Mucosa of stomach (tissue), 1 donor: ENCODE results near the gene OR10P1.
"Not testable (repeated sequence)": the region's sequence is repeated elsewhere in the genome, so short reads cannot be mapped to it uniquely, and the experiment has no call there.

Experiments
- H3K27me3 ChIP-seq: one replicate; pipeline ENCODE4 v1.7.0; 2013; ENCODE audit warnings: mild to moderate bottlenecking, low read length; ENCODE audit not compliant: control insufficient read depth, insufficient read depth
- H3K36me3 ChIP-seq: one replicate; pipeline ENCODE4 v1.7.0; 2013; ENCODE audit warnings: low read length; ENCODE audit not compliant: control insufficient read depth, insufficient read depth
- H3K4me1 ChIP-seq: one replicate; pipeline ENCODE4 v1.7.0; 2013; ENCODE audit warnings: mild to moderate bottlenecking, low read length; ENCODE audit not compliant: control insufficient read depth, insufficient read depth
- H3K4me3 ChIP-seq: one replicate; pipeline ENCODE4 v1.7.0; 2013; ENCODE audit warnings: low read length
- H3K9ac ChIP-seq: one replicate; pipeline ENCODE4 v1.7.0; 2013; ENCODE audit warnings: mild to moderate bottlenecking, low read length, moderate library complexity
- H3K9me3 ChIP-seq: one replicate; pipeline ENCODE4 v1.7.0; 2013; ENCODE audit warnings: mild to moderate bottlenecking, low read length, moderate library complexity; ENCODE audit not compliant: control insufficient read depth
- donor health status: Pancreatic carcinoma.

Gene OR10P1, protein sequence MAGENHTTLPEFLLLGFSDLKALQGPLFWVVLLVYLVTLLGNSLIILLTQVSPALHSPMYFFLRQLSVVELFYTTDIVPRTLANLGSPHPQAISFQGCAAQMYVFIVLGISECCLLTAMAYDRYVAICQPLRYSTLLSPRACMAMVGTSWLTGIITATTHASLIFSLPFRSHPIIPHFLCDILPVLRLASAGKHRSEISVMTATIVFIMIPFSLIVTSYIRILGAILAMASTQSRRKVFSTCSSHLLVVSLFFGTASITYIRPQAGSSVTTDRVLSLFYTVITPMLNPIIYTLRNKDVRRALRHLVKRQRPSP

GRCh38 chr12:55636853-55637252, at the start of gene OR10P1:
TSS of gene OR10P1 (plus strand) at chr12:55636892. CDS start at chr12:55636892, 0 bp downstream.
- Histone ChIP-seq H3K4me1 (no peaks in the 10 kb centered on the region), H3K4me3 (no peak within 1 kb of the TSS), H3K9me3 (no peaks in the 10 kb centered on the region), H3K9ac (no peak within 1 kb of the TSS), H3K27me3 (peaks cover 9% of the 10 kb centered on the region), H3K36me3 (no peaks in the 10 kb centered on the region)

GRCh38 chr12:55590152-55590551, 46.5 kb upstream of the OR10P1 start:
- H3K4me1 ChIP-seq, H3K9ac ChIP-seq, H3K27me3 ChIP-seq, H3K9me3 ChIP-seq, H3K36me3 ChIP-seq, H3K4me3 ChIP-seq: not testable (repeated sequence)

- Histone ChIP-seq H3K9ac (no peak overlapping the region), H3K36me3 (no peaks in the 10 kb centered on the region), H3K4me1 (no peaks in the 10 kb centered on the region), H3K27me3 (no peaks in the 10 kb centered on the region), H3K4me3 (no peak overlapping the region), H3K9me3 (no peaks in the 10 kb centered on the region)
Observed at GRCh38 chr12:55607821-55608594, 28.7 kb upstream of the OR10P1 start.

GRCh38 chr12:55610598-55610997, 26.1 kb upstream of the OR10P1 start:
- Histone ChIP-seq H3K36me3 (no peaks in the 10 kb centered on the region), H3K9me3 (no peaks in the 10 kb centered on the region), H3K4me3 (no peak overlapping the region), H3K9ac (no peak overlapping the region), H3K4me1 (no peaks in the 10 kb centered on the region), H3K27me3 (no peaks in the 10 kb centered on the region)

- H3K27me3 ChIP-seq: no peaks in the 10 kb centered on the region
- no peaks in the 10 kb centered on the region for H3K36me3 ChIP-seq
- no peak overlapping the region for H3K4me3 ChIP-seq
- H3K9me3 ChIP-seq: no peaks in the 10 kb centered on the region
- H3K9ac ChIP-seq: no peak overlapping the region
- no peaks in the 10 kb centered on the region for H3K4me1 ChIP-seq
Observed at GRCh38 chr12:55612646-55613045, 24.0 kb upstream of the OR10P1 start.

- Histone ChIP-seq H3K9me3 (no peaks in the 10 kb centered on the region), H3K4me1 (no peaks in the 10 kb centered on the region), H3K4me3 (no peak overlapping the region), H3K27me3 (no peaks in the 10 kb centered on the region), H3K9ac (no peak overlapping the region), H3K36me3 (no peaks in the 10 kb centered on the region)
Observed at GRCh38 chr12:55614764-55615163, 21.9 kb upstream of the OR10P1 start.

GRCh38 chr12:55619354-55620138, 17.1 kb upstream of the OR10P1 start:
- no peaks in the 10 kb centered on the region for H3K4me1 ChIP-seq
- H3K4me3 ChIP-seq: no peak overlapping the region
- no peaks in the 10 kb centered on the region for H3K36me3 ChIP-seq
- H3K9me3 ChIP-seq: no peaks in the 10 kb centered on the region
- H3K27me3 ChIP-seq: no peaks in the 10 kb centered on the region
- no peak overlapping the region for H3K9ac ChIP-seq

GRCh38 chr12:55624056-55624455, 12.6 kb upstream of the OR10P1 start:
- Histone ChIP-seq H3K9ac (no peak overlapping the region), H3K9me3 (no peaks in the 10 kb centered on the region), H3K4me1 (no peaks in the 10 kb centered on the region)

DNA sequence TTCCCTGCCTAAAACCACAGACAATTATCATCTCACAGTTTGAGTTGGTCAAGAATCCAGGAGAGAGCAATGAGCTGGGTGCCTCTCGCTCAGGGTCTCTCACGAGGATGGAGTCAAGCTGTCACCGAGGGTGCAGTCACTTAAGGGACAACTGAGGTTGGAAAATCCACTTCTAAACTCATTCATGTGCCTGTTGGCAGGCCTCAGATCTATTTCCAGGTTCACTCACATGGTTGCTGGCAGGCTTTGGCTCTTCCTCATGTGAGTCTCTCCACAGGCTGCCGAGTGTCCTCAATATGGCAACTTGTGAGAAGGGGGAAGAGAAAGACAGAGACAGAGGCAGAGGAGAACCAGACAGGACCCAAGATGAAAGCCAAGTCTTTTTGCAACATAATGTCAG, 10.5 kb upstream of the OR10P1 start:
- Histone ChIP-seq H3K4me3 (no peak overlapping the region), H3K4me1 (no peaks in the 10 kb centered on the region), H3K9me3 (no peaks in the 10 kb centered on the region), H3K9ac (no peak overlapping the region), H3K36me3 (no peaks in the 10 kb centered on the region), H3K27me3 (no peaks in the 10 kb centered on the region)

More at GRCh38 chr12:55624056-55624455, 12.6 kb upstream of the OR10P1 start:
- no peaks in the 10 kb centered on the region for H3K36me3 ChIP-seq
- no peak overlapping the region for H3K4me3 ChIP-seq
- H3K27me3 ChIP-seq: no peaks in the 10 kb centered on the region

GRCh38 chr12:55629058-55629841, 7.4 kb upstream of the OR10P1 start:
- peaks cover 3% of the 10 kb centered on the region for H3K27me3 ChIP-seq
- H3K9ac ChIP-seq: no peak overlapping the region

GRCh38 chr12:55631056-55631455, 5.6 kb upstream of the OR10P1 start:
- Histone ChIP-seq H3K27me3 (peaks cover 3% of the 10 kb centered on the region), H3K9ac (no peak overlapping the region), H3K4me3 (no peak overlapping the region), H3K36me3 (no peaks in the 10 kb centered on the region), H3K9me3 (no peaks in the 10 kb centered on the region), H3K4me1 (no peaks in the 10 kb centered on the region)

More at GRCh38 chr12:55629058-55629841, 7.4 kb upstream of the OR10P1 start:
- Histone ChIP-seq H3K4me1 (no peaks in the 10 kb centered on the region), H3K36me3 (no peaks in the 10 kb centered on the region), H3K9me3 (no peaks in the 10 kb centered on the region), H3K4me3 (no peak overlapping the region)
